Neutrophil (primary cell): Measurements from ENCODE around the gene KRT81.

ENCODE experiments used
- H3K27ac ChIP-seq: fragments of 200-600 bp; sonication (generic); 2 replicates; pipeline ENCODE4 v1.5.1; 2016; ENCODE audit warnings: mild to moderate bottlenecking, moderate library complexity
- H3K27me3 ChIP-seq: fragments of 200-600 bp; sonication (generic); 2 replicates; pipeline ENCODE4 v1.6.0; 2016; ENCODE audit warnings: mild to moderate bottlenecking
- H3K36me3 ChIP-seq: fragments of 200-600 bp; sonication (generic); 2 replicates; pipeline ENCODE4 v1.5.1; 2017
- H3K4me1 ChIP-seq, 2 experiments: fragments of 200-600 bp in 1 of 2; sonication (generic) in 1 of 2; 1 replicate in 1 of 2; 2 replicates in 1 of 2; pipeline versions ENCODE4 v1.5.1 to v1.6.1; 2013 to 2016; ENCODE audit warnings: low read depth in 1 of 2, low read length in 1 of 2, mild to moderate bottlenecking in 1 of 2, moderate library complexity in 1 of 2; ENCODE audit not compliant: control insufficient read depth in 1 of 2, insufficient read depth in 1 of 2
- H3K4me3 ChIP-seq, 2 experiments: fragments of 200-600 bp in 1 of 2; sonication (generic) in 1 of 2; 1 replicate in 1 of 2; 2 replicates in 1 of 2; pipeline ENCODE4 v1.5.1; 2013 to 2016; ENCODE audit warnings: low read depth in 1 of 2, low read length in 1 of 2, mild to moderate bottlenecking in 1 of 2, moderate library complexity in 1 of 2
- H3K9me3 ChIP-seq: fragments of 200-600 bp; sonication (generic); 2 replicates; pipeline ENCODE4 v1.5.1; 2016
- TF ChIP-seq, protein P1 (sequence below): fragments of 200-600 bp; sonication (generic); IDR thresholded peaks from 2 replicates; pipeline ENCODE4 v1.5.1; 2016; ENCODE audit warnings: antibody characterized with exemption

KRT81 gene

DNA sequence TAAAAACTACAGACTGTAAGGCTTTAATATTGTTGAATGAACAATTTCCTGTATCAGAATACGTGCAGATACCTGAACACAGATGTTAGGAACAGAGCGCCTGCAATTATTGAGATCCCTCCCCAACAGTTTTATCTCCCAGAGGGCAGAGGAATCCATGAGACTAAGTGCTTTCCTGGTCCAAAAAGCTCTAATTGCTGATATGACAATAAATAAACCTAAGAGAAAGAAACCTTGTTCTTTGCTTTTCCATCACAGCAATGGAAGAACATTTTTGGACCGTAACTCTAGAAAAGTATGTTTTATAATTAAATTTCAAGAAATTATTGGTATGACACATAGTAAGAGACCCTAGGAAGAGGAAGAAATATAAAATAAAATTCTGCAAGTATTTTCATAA lies 42.9 kb upstream of the KRT81 start:
- H3K4me3 ChIP-seq = no peak overlapping the region
- peaks cover 40% of the 10 kb centered on the region for H3K27me3 ChIP-seq
- no peaks in the 10 kb centered on the region for H3K9me3 ChIP-seq
- H3K27ac ChIP-seq = no peak overlapping the region
- H3K4me1 ChIP-seq = no peaks in the 10 kb centered on the region
- no peaks in the 10 kb centered on the region for H3K36me3 ChIP-seq
- TF ChIP-seq, protein P1, sequence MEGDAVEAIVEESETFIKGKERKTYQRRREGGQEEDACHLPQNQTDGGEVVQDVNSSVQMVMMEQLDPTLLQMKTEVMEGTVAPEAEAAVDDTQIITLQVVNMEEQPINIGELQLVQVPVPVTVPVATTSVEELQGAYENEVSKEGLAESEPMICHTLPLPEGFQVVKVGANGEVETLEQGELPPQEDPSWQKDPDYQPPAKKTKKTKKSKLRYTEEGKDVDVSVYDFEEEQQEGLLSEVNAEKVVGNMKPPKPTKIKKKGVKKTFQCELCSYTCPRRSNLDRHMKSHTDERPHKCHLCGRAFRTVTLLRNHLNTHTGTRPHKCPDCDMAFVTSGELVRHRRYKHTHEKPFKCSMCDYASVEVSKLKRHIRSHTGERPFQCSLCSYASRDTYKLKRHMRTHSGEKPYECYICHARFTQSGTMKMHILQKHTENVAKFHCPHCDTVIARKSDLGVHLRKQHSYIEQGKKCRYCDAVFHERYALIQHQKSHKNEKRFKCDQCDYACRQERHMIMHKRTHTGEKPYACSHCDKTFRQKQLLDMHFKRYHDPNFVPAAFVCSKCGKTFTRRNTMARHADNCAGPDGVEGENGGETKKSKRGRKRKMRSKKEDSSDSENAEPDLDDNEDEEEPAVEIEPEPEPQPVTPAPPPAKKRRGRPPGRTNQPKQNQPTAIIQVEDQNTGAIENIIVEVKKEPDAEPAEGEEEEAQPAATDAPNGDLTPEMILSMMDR = no peak

DNA sequence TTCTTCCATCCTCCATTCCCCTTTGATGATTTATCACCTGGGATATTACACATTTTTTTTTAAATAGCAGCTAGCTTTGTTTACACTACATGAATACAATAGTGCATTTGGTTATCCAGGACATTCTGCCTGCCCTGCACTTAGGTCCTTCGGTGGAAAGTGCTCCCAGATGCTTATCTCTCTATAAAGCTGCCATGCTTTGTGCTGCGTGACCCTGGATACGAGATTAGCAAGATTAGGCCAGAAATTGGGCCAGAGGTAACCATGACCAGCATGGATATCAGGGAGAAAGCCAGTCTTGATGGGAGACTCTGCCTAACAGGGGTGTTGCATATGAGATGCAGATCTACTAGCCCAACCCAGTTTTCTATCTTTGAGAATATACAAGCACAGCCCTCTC lies 42.0 kb upstream of the KRT81 start:
- TF ChIP-seq, protein P1 = no peak
- H3K4me3 ChIP-seq = no peak overlapping the region

DNA sequence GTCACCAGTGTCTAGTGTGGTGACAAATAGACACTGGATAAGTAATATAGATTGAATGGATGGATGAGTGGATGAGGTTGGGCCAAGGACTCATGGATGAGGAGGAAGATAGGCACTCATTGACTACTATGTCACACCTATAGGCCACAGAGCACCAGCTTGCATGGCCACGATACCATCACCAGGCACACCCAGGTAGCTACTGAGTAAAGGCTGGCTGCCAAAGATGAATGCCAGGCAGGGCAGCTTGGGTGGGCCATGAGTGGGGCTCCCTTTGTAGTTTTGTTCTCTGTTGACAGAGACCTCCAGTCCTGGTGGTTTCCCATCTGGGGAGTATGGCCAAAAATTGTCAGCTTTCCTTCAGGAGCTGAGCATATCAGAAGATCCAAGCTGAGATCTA lies 41.0 kb upstream of the KRT81 start:
- Histone ChIP-seq H3K4me1 (no peaks in the 10 kb centered on the region), H3K36me3 (no peaks in the 10 kb centered on the region), H3K27me3 (peaks cover 41% of the 10 kb centered on the region), H3K27ac (no peak overlapping the region), H3K9me3 (no peaks in the 10 kb centered on the region), H3K4me3 (no peak overlapping the region)
- TF ChIP-seq, protein P1 = no peak

More for the DNA sequence above, 42.0 kb upstream of the KRT81 start:
- no peak overlapping the region for H3K27ac ChIP-seq
- no peaks in the 10 kb centered on the region for H3K9me3 ChIP-seq
- H3K4me1 ChIP-seq = no peaks in the 10 kb centered on the region
- no peaks in the 10 kb centered on the region for H3K36me3 ChIP-seq
- peaks cover 41% of the 10 kb centered on the region for H3K27me3 ChIP-seq

DNA sequence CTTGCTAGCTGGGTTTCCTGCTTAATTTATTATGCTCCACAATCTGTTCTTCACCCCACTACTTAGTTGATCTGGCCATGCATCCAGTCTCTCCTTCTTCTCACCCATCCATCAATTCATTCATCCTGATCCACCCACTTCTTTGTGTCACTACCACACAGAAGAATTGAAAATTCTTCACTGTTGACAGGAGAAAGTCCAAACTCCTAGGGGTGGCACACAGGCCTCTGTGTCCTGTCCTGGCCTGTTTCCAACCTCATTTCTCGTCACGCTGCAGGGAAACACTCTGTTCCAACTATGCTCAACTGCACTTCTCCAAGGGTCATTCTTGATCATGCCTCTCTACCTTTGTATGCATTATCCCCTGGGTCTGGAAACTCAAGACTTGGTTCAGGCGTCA lies 40.5 kb upstream of the KRT81 start:
- Histone ChIP-seq H3K4me1 (no peaks in the 10 kb centered on the region), H3K27me3 (peaks cover 46% of the 10 kb centered on the region), H3K27ac (no peak overlapping the region), H3K36me3 (no peaks in the 10 kb centered on the region), H3K9me3 (no peaks in the 10 kb centered on the region), H3K4me3 (no peak overlapping the region)
- TF ChIP-seq, protein P1 = no peak

DNA sequence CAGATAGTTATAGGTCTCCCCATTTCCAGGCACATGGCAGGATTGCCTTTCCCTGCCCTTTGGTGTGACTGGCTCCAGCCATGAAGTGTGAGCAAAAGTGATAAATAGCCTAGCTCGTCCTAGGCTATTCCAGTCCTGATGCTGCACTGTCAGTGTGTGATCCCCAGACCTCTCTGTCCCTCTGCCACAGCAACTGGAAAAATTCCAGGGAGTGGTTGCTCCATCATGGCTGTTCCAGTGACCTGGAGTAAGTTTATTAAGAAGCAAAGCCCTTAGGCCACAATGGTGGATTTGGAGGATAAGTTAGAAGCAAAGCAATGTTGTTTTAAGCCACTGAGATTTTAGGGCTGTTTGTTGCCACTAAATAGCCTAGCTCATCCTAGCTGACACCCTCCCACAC lies 39.7 kb upstream of the KRT81 start:
- TF ChIP-seq, protein P1 = no peak
- Histone ChIP-seq H3K4me3 (no peak overlapping the region), H3K36me3 (no peaks in the 10 kb centered on the region), H3K9me3 (no peaks in the 10 kb centered on the region), H3K27me3 (peaks cover 52% of the 10 kb centered on the region), H3K27ac (no peak overlapping the region), H3K4me1 (no peaks in the 10 kb centered on the region)
